Liver (tissue), 3 donors: ENCODE measurements around the gene SLC9C2.

Experiments
- JUND ChIP-seq, 2 donors: IDR thresholded peaks; 2 replicates each; pipeline ENCODE4 v1.6.1; 2016; ENCODE audit warnings: antibody characterized with exemption in 2 of 2
- TAF1 ChIP-seq: conservative IDR thresholded peaks from 2 replicates; pipeline ENCODE4 v1.6.1; 2016; ENCODE audit warnings: antibody characterized with exemption, mild to moderate bottlenecking
- YY1 ChIP-seq: IDR thresholded peaks from 2 replicates; pipeline ENCODE4 v1.6.1; 2016; ENCODE audit warnings: antibody characterized with exemption, mild to moderate bottlenecking
- TF ChIP-seq, protein P1 (sequence below): fragments of 150-350 bp; IDR thresholded peaks from 2 replicates; pipeline ENCODE4 v1.5.1; 2017; ENCODE audit warnings: improper control_type of control experiment, low read depth, low read length; ENCODE audit not compliant: missing input control
- TF ChIP-seq, protein P2 (sequence below): IDR thresholded peaks from 2 replicates; pipeline ENCODE4 v1.6.1; 2016; ENCODE audit warnings: antibody characterized with exemption, mild to moderate bottlenecking
- donor health status: healthy.
- donor health status: healthy.

DNA sequence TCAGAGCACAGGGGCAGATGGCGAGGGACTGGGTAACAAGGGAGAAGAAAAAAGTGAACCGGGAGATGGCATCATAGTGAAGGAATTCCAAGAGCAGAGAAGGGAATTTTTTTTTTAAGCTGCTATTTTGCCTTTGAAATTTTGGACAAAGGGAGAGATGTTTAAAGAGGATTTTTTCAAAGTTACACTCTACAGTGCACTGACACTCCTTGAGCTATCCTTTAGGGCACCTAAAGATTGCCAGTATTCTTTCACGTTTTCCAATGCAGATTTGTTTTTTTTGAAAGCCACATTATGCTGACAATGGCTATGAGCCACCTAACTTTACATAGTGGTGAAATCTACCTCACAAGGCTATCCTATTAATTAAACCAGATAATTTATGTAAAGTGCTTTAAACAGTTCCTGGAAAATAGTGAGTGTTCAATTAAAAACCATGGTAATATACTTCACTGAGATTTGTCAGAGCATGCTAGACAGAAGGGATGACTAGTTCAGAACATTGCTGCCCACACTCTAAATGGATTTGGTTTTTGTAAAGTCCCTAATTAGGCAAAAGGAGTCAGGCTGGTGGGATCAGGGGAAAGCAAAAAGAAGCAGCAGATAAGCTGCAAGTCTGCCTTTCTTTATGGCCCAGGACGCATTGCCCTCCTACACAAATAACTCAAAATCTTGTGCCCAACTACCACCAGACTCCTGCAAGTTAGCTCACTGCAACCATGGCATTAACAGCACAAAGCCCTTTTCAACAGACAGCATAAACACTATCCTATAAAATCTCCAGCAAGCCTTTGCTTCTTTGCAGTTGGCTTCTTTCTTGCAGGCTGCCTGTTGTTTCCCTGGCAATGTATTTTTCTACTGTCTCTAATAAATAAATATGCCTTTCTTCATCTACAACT lies 71.8 kb downstream of the SLC9C2 start:
- TF ChIP-seq JUND (IDR thresholded peaks at IDR 0.05), result no peak
- TF ChIP-seq, protein P1, sequence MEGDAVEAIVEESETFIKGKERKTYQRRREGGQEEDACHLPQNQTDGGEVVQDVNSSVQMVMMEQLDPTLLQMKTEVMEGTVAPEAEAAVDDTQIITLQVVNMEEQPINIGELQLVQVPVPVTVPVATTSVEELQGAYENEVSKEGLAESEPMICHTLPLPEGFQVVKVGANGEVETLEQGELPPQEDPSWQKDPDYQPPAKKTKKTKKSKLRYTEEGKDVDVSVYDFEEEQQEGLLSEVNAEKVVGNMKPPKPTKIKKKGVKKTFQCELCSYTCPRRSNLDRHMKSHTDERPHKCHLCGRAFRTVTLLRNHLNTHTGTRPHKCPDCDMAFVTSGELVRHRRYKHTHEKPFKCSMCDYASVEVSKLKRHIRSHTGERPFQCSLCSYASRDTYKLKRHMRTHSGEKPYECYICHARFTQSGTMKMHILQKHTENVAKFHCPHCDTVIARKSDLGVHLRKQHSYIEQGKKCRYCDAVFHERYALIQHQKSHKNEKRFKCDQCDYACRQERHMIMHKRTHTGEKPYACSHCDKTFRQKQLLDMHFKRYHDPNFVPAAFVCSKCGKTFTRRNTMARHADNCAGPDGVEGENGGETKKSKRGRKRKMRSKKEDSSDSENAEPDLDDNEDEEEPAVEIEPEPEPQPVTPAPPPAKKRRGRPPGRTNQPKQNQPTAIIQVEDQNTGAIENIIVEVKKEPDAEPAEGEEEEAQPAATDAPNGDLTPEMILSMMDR, result no peak
- TF ChIP-seq, protein P2, sequence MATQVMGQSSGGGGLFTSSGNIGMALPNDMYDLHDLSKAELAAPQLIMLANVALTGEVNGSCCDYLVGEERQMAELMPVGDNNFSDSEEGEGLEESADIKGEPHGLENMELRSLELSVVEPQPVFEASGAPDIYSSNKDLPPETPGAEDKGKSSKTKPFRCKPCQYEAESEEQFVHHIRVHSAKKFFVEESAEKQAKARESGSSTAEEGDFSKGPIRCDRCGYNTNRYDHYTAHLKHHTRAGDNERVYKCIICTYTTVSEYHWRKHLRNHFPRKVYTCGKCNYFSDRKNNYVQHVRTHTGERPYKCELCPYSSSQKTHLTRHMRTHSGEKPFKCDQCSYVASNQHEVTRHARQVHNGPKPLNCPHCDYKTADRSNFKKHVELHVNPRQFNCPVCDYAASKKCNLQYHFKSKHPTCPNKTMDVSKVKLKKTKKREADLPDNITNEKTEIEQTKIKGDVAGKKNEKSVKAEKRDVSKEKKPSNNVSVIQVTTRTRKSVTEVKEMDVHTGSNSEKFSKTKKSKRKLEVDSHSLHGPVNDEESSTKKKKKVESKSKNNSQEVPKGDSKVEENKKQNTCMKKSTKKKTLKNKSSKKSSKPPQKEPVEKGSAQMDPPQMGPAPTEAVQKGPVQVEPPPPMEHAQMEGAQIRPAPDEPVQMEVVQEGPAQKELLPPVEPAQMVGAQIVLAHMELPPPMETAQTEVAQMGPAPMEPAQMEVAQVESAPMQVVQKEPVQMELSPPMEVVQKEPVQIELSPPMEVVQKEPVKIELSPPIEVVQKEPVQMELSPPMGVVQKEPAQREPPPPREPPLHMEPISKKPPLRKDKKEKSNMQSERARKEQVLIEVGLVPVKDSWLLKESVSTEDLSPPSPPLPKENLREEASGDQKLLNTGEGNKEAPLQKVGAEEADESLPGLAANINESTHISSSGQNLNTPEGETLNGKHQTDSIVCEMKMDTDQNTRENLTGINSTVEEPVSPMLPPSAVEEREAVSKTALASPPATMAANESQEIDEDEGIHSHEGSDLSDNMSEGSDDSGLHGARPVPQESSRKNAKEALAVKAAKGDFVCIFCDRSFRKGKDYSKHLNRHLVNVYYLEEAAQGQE, result no peak
- no peak for TF ChIP-seq YY1
- TF ChIP-seq TAF1, result no peak
